HG02642 (cell line): ENCODE measurements around the gene NXNL1.
"Not testable (repeated sequence)": the region's sequence is repeated elsewhere in the genome, so short reads cannot be mapped to it uniquely, and the experiment has no call there.

Experiments
- ATAC-seq: cut with Tn5 transposase; IDR thresholded peaks from one replicate; pipeline ENCODE4 v1.9.1; 2021; ENCODE audit warnings: mild to moderate bottlenecking; ENCODE audit not compliant: unreplicated experiment, poor library complexity

Gene NXNL1

DNA sequence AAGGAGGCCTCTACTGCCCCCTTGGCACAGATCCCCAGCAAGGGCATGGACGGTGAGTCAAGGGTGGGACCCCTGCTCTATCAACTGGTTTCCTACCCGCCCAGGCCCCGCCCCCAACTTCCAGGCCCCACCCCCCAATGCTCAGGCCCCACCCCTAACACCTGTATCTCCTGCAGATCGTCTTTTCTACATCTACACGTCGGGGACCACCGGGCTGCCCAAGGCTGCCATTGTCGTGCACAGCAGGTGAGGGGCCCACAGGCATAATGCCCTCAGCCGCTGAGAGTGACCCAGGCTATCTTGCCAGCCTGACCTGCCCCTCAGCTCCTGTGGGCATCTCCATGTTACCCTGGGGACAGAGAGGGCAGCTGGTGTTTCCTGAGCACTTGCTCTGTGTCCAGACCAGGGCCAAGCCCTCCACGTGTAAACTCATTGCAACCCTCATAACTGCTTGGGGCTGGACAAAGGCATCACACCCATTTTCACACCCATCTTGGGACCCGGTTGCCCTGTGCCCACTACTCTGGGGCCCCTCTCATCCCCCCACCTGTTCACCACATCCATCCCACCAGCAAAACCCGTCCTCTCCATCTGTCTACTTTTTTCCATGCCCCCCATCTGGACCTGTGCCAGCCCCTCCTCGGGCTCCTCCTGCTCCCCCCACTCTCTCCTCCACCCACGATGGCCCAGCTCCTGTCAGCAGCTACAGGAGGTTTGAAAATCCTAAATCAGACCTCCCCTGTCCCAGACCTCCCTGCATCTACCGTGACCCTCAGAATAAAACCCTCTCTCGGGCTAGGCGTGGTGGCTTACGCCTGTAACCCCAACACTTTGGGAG is 26.8 kb upstream of the NXNL1 start:
- ATAC-seq: no peak

DNA sequence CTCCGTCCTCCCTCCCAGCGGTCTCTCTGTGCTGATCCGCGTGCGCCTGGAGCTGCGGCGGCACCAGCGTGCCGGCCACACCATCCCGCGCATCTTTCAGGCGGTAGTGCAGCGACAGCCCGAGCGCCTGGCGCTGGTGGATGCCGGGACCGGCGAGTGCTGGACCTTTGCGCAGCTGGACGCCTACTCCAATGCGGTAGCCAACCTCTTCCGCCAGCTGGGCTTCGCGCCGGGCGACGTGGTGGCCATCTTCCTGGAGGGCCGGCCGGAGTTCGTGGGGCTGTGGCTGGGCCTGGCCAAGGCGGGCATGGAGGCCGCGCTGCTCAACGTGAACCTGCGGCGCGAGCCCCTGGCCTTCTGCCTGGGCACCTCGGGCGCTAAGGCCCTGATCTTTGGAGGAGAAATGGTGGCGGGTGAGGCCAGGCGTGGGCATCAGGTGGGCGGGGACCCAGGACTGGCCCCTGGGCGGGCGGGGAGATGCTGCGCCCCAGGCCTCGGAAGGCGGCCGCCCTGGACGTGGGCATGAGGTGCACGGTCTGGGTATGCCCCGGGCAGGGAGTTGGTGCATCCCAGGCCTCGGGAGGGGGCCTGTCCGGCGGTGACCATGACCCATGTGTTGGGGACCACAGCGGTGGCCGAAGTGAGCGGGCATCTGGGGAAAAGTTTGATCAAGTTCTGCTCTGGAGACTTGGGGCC is 26.0 kb upstream of the NXNL1 start:
- ATAC-seq: no peak

DNA sequence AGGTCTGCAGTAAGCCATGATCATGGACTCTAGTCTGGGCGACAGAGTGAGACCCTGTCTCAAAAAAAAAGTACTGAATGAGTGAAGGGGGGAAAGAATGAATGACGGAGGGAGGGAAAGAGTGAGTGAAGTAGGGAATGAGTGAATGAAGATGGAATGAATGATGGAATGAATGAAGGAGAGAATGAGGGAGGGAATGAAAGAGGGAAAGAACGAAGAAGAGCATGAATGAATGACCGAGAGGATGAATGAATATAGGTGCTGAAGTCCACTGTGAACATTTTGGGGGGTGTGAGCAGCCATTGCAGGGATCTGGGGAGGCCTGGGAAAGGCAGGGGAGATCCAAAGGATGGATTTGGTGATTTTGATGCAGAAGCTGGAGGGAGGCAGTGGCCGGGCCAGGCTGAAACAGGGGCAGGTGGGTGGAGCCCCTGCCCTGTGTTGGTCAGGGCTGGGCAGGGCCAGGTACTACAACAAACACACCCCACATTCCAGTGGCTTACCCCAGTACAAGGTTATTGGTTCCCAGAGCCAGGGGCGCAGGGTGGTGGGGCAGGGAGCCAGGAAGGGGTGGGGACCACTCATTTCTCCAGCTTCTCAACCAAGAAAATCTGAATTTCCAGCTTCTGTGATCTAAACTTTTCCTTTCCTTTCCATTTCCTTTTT is 23.9 kb upstream of the NXNL1 start:
- ATAC-seq: no peak

DNA sequence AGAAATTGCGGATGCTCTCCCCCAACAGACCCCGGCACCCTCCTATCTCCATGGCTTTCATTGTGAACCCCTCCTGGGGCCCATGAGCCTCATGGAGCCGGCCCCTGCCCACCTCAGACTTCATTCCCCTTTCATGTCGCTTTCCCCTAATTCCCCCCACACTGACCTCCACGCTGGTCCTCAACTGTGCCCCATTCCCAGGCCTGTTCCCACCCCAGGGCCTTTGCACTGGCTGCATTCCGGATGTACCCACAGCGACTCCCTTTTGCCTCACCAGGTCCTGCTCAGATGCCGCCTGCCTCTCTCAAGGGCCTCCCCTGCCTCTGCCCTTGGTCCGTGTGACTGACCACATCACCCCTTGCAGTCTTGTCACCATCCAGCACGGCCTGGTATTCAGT is 22.9 kb upstream of the NXNL1 start:
- ATAC-seq: no peak

DNA sequence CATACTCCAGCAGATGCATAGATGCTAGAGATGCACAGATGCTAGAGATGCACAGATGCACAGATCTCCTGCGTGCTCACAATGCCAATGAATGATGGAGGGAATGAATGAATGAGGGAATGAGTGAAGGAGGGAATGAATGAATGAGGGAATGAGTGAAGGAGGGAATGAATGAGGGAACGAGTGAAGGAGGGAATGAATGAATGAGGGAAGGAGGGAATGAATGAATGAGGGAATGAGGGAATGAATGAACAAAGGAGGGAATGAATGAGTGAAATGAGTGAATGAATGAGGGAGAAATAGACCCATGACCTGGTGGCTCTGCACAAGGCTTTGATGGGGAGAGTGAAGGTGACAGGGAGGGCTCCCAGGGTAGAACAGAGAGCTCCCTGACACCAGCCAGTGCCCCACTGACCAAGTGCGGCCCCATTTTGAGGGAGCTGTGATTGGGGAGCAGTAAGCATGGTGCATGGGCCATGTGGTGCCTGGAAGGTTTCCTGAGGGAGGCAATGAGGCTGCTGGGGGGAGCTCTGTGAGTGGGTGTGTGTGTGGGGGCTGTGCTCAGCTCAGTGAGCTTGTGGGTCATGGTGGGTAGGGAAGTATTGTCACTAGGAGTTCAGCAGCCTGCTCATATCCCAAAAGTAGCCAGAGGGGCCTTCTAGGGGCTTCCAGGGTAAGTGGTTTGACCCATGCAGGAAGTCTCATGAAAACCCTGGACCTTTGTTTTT is 22.3 kb upstream of the NXNL1 start:
- no peak for ATAC-seq

DNA sequence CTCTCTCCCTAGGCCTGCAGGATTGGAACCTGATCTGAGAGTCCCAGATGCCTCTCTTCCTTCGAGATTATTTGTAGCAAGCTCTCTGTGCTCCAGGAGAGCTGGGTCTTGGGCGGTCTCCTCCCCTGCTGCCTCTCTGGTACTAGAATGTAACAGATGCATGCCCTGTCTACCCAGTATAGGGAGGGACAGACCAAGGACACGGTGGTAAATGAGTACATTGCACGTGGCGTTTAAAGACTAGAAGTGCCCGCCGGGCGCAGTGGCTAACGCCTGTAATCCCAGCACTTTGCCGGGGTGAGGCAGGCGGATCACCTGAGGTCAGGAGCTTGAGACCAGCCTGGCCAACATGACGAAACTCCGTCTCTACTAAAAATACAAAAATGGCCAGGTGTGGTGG is 21.3 kb upstream of the NXNL1 start:
- no peak for ATAC-seq

DNA sequence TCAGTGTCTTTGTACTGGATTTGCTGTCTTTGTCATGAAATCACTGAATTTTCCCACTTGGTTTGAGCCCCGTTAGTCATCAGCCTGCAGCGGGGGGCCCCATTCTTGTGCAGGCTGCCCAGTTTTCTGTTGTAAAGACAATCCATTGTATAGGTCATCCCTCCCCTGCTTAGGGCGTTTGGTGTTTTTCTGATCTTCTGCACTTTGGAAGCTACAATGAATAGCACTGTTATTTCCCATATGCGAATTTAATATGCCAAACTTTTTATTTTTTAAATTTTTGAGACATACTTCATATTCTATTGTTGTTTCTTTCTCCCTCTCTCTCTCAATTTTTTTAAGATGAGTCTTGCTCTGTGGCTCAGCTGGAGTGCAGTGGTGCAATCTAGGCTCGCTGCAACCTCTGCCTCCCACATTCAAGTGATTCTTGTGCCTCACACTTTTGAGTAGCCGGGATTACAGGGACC is 18.6 kb upstream of the NXNL1 start:
- ATAC-seq: no peak

DNA sequence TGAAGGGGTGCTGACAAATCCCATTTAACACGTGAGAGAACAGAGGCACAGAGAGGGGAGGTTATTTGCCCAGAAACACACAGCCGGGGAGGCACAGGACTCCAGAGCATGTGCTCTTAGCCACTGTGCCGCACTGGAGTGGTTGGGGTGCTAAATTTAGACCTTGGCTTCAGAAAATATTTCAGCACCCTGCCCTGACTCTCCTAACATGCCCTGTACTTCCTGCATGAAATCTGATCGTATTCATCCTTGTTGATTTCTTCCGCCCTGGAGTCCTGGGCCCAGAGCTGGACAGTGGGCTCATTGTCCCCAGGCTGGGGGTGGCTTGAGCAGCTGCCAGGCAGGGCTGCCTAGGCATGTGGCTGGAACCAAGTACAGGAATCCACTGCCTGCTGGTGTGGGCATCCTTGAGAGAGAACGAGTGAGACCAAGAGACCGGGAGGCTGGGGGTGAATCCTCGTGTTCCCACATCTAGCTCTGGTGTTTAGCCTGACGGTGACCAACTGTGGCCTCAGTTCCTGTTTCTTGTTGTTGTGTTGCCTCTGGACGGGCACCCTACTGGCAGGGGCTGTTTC is 14.9 kb upstream of the NXNL1 start:
- ATAC-seq: no peak

DNA sequence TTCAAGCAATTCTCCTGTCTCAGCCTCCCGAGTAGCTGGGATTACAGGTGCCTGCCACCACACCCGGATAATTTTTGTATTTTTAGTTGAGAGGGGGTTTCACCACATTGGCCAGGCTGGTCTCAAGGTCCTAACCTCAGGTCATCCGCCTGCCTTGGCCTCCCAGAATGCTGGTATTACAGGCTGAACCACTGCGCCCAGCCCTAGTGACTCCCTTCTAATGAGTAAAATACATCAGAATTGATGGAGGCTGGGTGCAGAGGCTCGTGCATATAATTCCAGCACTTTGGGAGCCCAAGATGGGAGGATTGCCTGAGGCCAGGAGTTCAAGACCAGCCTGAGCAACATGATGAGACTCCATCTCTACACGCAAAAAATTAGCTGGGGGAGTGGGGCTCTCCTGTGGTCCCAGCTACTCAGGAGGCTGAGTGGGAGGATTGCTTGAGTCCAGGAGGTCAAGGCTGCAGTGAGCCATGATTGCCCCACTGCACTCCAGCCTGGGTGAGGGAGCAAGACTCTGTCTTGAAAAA is 14.3 kb upstream of the NXNL1 start:
- not testable (repeated sequence) for ATAC-seq

DNA sequence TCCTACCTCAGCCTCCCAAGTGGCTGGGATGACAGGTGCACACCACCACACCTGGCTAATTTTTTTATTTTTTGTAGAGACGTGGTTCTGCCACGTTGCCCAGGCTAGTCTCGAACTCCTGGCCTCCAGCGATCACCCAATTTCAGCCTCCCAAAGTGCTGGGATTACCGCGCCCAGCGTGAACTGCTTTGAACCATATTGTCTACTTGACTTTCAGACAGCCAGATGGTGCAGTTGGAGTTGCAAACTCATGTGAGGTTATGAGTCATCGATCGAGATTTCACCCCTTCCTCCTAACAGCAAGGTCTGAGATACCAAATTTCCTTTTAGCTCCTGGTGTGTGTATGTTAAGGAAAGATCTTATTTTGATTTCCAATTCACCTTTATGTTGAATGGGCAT is 12.3 kb upstream of the NXNL1 start:
- ATAC-seq: no peak

DNA sequence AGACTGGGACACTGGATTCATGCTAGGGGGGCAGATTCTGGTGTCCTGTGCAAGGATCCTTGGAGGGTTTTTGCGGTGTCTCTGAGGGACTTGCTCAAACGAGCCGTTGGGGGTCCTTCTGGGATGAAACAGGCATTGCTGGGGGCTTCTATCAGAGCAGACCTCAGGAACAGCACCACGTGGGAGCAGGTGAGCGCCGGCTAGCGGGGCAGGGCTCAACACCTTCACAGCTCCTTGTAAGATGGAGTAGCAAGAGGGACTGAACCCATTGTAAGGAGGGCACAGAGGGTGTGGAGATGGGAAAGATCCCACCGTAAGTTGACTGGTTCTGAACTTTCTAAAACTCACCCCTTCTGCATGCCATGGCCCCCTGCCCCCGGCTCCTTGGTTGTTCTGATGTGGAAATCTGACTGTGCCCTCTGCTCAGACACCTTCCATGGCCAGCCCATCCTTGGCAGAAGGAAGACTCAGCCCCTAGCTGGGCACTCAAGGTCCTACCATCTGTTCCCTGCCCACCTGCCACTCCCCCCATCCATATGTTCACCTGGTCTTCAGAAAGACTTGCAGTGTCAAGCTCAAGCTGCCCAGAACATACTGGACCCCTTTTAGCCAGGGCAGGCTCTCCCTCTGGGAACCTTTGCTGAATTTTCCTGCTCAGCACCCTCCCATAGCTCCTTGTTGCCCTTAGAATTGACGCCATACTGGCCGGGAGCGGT is 10.8 kb upstream of the NXNL1 start:
- ATAC-seq: no peak

DNA sequence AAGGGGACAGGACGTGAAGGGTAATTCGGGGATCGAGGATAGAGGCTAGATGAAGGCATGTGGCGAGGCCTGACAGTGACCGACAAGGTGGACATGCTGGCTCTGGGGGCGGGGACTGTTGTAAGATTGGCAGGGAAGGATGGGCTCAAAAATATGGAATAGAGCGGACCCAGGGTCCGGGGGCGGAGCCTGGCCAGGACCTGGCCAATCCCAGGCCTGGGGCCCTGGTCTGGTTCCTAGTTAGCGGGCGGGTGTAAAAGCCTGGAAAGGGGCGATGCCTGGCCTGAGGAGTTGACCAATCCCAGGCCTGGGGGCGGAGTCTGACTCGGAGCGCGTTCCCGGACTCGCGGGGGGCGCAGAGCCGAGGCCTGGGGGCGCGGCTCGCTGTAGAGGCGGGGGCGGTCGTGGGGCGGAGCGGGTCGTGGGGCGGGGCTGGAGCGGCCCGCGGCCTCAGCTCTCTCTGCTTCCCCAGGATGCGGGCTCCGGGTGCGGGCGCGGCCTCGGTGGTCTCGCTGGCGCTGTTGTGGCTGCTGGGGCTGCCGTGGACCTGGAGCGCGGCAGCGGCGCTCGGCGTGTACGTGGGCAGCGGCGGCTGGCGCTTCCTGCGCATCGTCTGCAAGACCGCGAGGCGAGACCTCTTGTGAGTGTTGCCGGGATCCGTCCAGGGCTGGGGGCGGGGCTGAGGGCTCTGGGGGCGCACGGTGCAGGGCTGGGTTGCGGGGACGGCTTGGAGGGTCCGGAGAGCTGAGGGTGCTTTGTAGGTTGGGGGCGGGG is 9.5 kb upstream of the NXNL1 start, which contains the start of gene SLC27A1:
SLC27A1 (plus strand) TSS at position 457 of the 774 bp plus-strand sequence; CDS start at position 474, 17 bp downstream.
- ATAC-seq: peak; percentile 79

DNA sequence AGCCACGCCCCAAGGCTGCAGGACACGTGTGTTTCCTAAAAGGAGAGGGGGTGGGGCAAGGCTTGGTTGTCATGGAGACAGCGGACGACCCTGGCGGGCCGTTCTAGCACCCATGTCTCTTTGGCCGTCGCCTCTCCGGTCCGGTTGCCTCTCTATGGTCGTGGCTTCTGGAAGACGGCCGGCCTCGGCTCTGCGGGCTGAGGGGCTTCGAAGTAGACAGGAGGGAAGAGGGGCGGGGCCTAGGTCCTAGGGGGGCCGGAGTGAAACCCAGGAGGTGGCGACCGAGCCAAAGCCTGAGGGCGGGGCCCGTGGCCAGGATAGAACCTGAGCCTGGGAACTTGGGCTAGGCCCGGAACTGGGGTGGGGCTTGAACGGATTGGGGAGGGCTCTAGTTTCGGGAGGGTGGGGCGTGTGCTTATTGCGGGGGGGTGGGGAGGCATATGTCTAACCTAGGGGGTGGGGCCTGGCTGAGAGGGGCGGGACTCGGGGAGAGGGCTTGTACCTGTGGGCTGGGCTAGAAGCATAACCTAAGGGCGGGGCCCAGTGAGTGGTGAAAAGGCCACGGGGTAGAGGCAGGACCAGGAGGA is 8.8 kb upstream of the NXNL1 start:
- peak; percentile 61 for ATAC-seq

DNA sequence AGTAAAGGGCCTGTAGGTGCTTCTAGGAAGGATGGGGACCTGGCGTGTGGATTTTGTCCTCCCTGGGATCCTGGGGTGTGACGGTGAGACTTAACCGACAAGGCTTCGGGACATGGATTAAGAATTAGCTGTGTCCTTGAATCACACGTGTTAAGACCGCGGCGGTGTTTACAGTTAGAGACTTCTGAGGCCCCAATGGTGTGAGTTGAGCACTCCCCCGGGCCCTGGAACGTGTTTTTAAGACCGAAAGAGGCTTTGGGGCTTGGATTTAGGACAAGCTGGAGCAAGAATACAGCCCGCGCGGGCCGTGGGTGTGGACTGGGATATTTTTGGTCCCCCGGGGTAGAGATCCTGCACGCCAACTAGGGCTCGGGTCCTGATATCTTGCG is 8.4 kb upstream of the NXNL1 start:
- no peak for ATAC-seq

DNA sequence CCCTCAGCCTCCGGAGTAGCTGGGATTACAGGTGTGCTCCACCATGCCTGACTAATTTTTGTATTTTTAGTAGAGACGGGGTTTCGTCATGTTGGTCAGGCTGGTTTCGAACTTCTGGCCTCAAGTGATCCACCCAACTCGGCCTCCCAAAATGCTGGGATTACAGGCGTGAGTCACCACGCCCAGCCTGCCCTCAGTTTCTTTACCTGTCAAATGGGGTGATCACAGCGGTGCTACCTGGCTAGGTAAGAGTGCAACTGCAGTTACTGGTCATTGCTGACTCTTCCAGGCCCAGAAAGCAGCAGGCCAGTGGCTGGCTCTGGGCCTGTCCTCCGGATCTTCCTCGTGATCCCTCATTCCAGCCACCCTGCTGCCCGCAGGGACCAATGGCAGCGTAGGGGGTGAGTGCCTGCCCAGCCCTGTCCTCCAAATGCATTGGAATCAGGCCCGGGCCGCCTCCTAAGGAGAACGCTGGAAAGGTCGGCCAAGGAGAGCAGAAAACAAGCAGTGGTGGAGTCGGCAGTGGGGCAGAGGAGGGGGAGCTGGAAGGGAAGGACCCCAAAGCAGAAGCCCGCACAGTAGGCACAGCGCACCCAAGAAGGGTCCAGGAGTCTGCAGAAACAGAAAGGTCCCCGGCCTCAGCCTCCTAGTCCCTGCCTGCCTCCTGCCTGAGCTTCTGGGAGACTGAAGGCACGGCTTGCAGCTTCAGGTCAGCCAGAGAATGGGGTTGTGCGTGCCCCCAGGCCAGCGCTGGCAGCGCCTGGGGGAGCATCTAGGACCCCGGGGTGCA is 7.8 kb upstream of the NXNL1 start:
- no peak for ATAC-seq

DNA sequence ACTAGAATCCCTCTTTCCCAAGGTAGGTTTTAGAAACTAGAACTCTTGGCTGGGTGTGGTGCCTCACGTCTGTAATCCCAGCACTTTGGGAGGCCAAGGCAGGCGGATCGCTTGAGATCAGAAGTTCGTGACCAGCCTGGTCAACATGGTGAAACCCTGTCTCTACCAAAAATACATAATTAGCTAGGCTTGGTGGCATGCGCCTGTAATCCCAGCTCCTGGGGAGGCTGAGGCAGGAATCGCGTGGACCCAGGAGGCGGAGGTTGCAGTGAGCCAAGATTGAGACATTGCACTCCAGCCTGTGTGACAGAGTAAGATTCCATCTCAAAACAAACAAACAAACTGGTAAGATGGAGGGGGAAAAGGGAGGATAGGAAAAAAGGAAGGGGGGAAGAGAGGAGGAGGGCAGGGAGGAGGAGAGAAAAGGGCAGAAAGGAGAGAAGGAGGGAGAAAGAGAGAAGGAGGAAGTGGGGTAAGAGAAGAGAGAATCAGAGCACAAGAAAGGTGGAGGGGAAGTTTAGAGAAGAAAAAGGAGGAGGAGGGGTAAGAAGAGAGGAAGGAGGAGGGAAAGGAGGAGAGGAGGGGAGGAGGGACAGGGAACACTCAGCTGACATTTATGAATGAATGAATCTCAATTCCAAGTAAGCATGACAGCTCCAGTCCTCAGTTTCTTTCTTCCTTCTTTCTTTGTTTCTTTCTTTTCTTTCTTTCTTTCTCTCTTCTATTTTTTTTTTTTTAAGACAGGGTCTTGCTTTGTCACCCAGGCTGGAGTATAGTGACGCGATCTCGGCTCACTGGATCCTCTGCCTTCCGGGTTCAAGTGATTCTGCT is 7.0 kb upstream of the NXNL1 start:
- ATAC-seq: no peak

DNA sequence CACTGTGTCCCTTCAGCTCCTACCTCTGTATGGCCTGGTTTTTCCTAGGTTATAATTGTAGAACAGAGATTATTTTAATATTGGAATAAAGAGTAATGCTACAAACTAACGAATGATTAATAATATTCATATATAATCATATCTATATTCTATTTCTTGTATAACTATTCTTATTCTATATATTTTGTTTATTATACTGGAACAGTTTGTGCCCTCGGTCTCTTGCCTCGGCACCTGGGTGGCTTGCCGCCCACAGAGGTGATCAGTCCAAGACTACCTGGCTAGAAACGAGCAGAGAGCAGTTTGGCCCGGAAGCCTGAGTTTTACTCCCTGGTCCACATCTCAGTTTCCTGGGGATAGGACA is 5.7 kb upstream of the NXNL1 start:
- ATAC-seq: no peak
